H7 (cell line): ENCODE results near the gene NUP37. TPM values are rescaled to one million over a fixed set of nuclear protein-coding genes. Genes with fewer than 3 reads are reported as not detected.
"Not testable (repeated sequence)": the region's sequence is repeated elsewhere in the genome, so short reads cannot be mapped to it uniquely, and the experiment has no call there.

ENCODE experiments used
- DNase-seq: peaks from one replicate; pipeline ENCODE4 v3.0.0; 2012
- H3K27me3 ChIP-seq: 2 replicates; pipeline ENCODE4 v1.6.0; 2011; ENCODE audit warnings: mild to moderate bottlenecking, low read length; ENCODE audit not compliant: control insufficient read depth, insufficient read depth
- H3K36me3 ChIP-seq: replicated peaks from 2 replicates; pipeline ENCODE4 v1.5.1; 2011; ENCODE audit warnings: low read length; ENCODE audit not compliant: control insufficient read depth, insufficient read depth
- H3K4me3 ChIP-seq: 2 replicates; pipeline ENCODE4 v1.5.1; 2011; ENCODE audit warnings: low read depth, mild to moderate bottlenecking, control low read depth, low read length, moderate library complexity; ENCODE audit not compliant: insufficient read depth
- total RNA-seq: library from RNA; depleted of rRNA; stranded (reverse); fragments of >200 nt; shearing (Covaris generic); gene quantifications from 2 replicates; pipeline ENCODE4 v1.2.3, GENCODE V29; 2014

NUP37 gene
- total RNA-seq, 1 experiment from 2014 or later = 88.5 TPM

- H3K36me3 ChIP-seq = peaks cover 4% of the 10 kb centered on the region; the same call in 1 of the 2 replicates
- no peaks in the 10 kb centered on the region for H3K27me3 ChIP-seq
- DNase-seq = no peak
- no peak overlapping the region for H3K4me3 ChIP-seq
These were observed 3.5 kb downstream of the NUP37 start for GRCh38 chr12:102116392-102116791.

GRCh38 chr12:102114212-102114611 is 5.7 kb downstream of the NUP37 start:
- H3K4me3 ChIP-seq = no peak overlapping the region
- peaks cover 8% of the 10 kb centered on the region for H3K36me3 ChIP-seq
- no peaks in the 10 kb centered on the region for H3K27me3 ChIP-seq
- DNase-seq = no peak

GRCh38 chr12:102110782-102111181 is 9.1 kb downstream of the NUP37 start:
- no peak overlapping the region for H3K4me3 ChIP-seq
- H3K36me3 ChIP-seq = peaks cover 22% of the 10 kb centered on the region
- H3K27me3 ChIP-seq = no peaks in the 10 kb centered on the region
- no peak for DNase-seq

GRCh38 chr12:102107970-102108369 is 11.9 kb downstream of the NUP37 start:
- Histone ChIP-seq H3K36me3 (peaks cover 24% of the 10 kb centered on the region), H3K27me3 (no peaks in the 10 kb centered on the region), H3K4me3 (no peak overlapping the region)
- no peak for DNase-seq

- no peak for DNase-seq
- H3K27me3 ChIP-seq = no peaks in the 10 kb centered on the region
- H3K4me3 ChIP-seq = no peak overlapping the region
- peaks cover 24% of the 10 kb centered on the region for H3K36me3 ChIP-seq
These were observed 13.0 kb downstream of the NUP37 start for GRCh38 chr12:102106905-102107304.

GRCh38 chr12:102096855-102097254 is 23.1 kb downstream of the NUP37 start:
- Histone ChIP-seq H3K4me3 (no peak overlapping the region), H3K27me3 (no peaks in the 10 kb centered on the region), H3K36me3 (peaks cover 3% of the 10 kb centered on the region)
- DNase-seq = no peak

GRCh38 chr12:102095677-102096263 is 24.1 kb downstream of the NUP37 start:
- H3K27me3 ChIP-seq = no peaks in the 10 kb centered on the region
- no peak overlapping the region for H3K4me3 ChIP-seq
- H3K36me3 ChIP-seq = peaks cover 3% of the 10 kb centered on the region
- no peak for DNase-seq

GRCh38 chr12:102093319-102093718 is 26.6 kb downstream of the NUP37 start:
- no peak for DNase-seq
- Histone ChIP-seq H3K27me3 (no peaks in the 10 kb centered on the region), H3K4me3 (no peak overlapping the region), H3K36me3 (peaks cover 1% of the 10 kb centered on the region)

- not testable (repeated sequence) for H3K36me3 ChIP-seq, DNase-seq, H3K4me3 ChIP-seq, H3K27me3 ChIP-seq
These were observed 30.6 kb downstream of the NUP37 start for GRCh38 chr12:102089228-102089835.

GRCh38 chr12:102080842-102081241 is 39.1 kb downstream of the NUP37 start:
- peaks cover 3% of the 10 kb centered on the region for H3K36me3 ChIP-seq
- no peaks in the 10 kb centered on the region for H3K27me3 ChIP-seq
- H3K4me3 ChIP-seq = no peak overlapping the region
- no peak for DNase-seq

GRCh38 chr12:102072092-102072491 is 47.8 kb downstream of the NUP37 start:
- H3K4me3 ChIP-seq, H3K36me3 ChIP-seq, DNase-seq, H3K27me3 ChIP-seq: not testable (repeated sequence)

- H3K36me3 ChIP-seq = no peaks in the 10 kb centered on the region; the same call in 1 of the 2 replicates
- DNase-seq = no peak
- no peaks in the 10 kb centered on the region for H3K27me3 ChIP-seq
- H3K4me3 ChIP-seq = no peak overlapping the region
These were observed 50.2 kb downstream of the NUP37 start for GRCh38 chr12:102069707-102070106.

- no peaks in the 10 kb centered on the region; the same call in 1 of the 2 replicates for H3K36me3 ChIP-seq
- no peak for DNase-seq
- H3K27me3 ChIP-seq = no peaks in the 10 kb centered on the region
- H3K4me3 ChIP-seq = no peak overlapping the region
These were observed 52.2 kb downstream of the NUP37 start for GRCh38 chr12:102067574-102068258.

- Histone ChIP-seq H3K4me3 (no peak overlapping the region), H3K36me3 (no peaks in the 10 kb centered on the region), H3K27me3 (no peaks in the 10 kb centered on the region; the same call in 1 of the 2 replicates)
- no peak for DNase-seq
These were observed 55.4 kb downstream of the NUP37 start for GRCh38 chr12:102064476-102064875.

- no peak for DNase-seq
- Histone ChIP-seq H3K36me3 (no peaks in the 10 kb centered on the region), H3K27me3 (no peaks in the 10 kb centered on the region; the same call in 1 of the 2 replicates), H3K4me3 (no peak overlapping the region)
These were observed 56.8 kb downstream of the NUP37 start for GRCh38 chr12:102063069-102063468.
